HS-27A (cell line): ENCODE results near the gene HSPA8.
A peak's percentile ranks its signal among the peaks of the same experiment; 100 is the strongest.
"Not testable (repeated sequence)": the region's sequence is repeated elsewhere in the genome, so short reads cannot be mapped to it uniquely, and the experiment has no call there.

Source experiments
- DNase-seq: peaks from one replicate; pipeline ENCODE4 v3.0.0-alpha.2; 2012; ENCODE audit warnings: low read depth, missing footprints

HSPA8 gene

DNA sequence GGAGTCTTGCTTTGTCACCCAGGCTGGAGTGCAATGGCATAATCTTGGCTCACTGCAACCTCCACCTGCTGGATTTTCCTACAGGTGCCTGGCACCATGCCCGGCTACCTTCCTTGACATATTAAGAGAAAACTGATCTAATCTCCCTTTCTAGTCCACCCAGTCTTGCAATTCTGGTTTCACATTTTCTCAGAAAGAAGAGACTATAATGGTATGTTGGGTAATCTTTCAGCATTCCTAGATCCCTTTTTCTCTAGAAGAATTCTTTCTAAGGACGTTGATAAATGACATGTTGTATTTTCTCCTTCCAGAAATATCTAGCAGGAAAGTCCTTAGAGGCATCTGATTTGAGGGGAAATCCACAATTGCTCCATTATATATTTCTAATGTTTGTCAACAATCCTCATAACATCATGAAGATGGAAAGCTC, 10.4 kb upstream of the HSPA8 start:
- DNase-seq = no peak

- DNase-seq = no peak
Observed at GRCh38 chr11:123069908-123070821, 8.2 kb upstream of the HSPA8 start.

DNA sequence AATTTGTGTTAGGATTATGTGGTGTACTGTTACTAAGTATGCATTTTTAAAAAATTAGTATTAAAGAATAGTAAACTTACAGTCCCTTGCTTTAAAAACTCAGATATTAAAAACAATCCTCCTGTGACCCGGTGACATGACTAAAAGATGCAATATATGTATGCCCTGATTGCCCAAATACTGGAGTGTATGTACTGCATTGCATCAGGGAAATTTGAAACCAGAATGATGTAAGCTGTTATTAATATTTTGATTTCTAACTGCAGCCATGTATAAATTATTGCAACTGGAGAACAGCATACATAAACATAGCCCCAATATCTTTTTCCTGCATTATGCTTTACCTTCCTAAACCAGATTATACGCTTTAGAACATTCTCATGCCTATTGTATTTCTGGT, 3.7 kb upstream of the HSPA8 start:
- DNase-seq = no peak

DNA sequence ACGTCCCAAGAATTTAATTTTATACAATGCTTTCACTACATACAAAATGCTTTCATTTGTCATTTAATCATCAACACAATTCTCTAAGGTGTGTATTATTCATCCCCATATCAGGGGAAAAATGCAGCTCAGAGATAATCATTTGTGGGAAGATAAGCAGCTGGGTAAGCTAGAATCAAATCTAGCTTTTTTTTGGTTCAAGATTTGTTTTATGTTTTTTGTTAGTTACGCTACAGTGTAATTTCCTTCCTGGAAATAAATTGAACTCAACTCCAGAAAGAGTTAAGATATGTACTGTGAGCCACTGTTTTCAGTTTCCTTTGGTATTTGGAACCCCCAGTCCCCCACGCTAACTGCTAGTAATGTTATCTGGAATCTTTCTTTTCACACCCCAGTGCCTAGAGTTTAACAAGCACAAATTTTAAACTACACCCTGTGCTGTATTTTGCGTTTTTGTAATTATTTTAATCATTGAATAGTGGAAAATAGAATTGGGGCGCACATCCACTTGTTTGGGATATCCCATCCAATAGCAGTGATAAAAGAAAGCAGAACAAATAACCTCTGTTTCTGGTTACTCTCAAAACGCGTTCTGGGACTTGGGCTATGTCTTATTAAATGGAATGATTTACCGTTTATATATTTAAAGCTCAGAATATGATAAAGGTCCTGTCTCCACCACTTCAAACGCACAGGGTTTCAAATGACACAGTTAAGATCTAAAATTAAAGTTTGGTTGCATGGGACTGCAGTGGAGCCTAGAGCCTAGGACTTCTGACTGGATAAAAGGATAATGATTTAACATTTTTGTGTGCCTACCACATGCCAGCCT, 2.1 kb upstream of the HSPA8 start:
- no peak for DNase-seq

DNA sequence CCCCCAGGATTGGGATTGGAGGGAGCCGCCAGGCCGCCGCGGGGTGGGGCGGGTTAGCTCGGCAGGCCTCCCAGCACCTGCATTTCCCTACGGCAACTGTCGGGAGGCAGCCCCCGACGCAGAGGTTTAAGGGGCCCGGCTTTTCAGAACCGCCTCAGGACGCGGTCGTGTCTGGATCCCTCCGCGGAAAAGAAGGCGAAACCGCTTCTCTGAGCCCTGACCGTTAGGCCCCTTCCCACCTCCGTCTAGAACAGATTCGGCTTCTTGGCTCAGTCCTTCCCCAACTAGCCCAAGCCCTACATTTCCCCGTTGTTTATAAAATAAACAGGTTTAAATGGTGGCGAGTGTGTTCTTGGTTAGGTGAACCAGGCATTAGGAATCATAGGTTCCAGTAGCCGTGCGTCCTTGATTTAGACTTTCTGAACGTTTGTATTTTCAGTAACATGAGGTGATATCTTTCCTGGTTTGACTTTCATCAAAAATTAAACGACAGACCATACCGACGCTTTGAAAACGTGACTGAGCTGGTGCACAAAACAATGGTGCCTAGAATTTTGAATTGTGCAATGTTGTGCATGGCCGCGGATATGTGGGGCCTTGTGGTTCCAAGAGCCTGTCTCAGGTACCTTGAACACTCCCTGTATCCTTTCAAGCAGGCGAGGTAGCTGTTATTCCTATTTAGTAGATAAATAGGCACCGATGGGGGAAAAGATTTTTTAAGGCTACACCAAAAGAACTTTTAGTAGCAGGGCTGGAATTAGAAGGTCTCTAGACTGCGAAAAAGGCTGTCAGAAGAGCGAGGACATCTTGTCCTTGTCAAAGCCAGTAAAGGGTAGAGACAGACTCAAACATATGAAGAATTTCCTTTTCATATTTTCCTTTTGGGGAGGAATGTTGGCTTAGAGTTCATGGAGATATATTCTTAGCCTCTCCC, 1.2 kb upstream of the HSPA8 start:
- no peak for DNase-seq

DNA sequence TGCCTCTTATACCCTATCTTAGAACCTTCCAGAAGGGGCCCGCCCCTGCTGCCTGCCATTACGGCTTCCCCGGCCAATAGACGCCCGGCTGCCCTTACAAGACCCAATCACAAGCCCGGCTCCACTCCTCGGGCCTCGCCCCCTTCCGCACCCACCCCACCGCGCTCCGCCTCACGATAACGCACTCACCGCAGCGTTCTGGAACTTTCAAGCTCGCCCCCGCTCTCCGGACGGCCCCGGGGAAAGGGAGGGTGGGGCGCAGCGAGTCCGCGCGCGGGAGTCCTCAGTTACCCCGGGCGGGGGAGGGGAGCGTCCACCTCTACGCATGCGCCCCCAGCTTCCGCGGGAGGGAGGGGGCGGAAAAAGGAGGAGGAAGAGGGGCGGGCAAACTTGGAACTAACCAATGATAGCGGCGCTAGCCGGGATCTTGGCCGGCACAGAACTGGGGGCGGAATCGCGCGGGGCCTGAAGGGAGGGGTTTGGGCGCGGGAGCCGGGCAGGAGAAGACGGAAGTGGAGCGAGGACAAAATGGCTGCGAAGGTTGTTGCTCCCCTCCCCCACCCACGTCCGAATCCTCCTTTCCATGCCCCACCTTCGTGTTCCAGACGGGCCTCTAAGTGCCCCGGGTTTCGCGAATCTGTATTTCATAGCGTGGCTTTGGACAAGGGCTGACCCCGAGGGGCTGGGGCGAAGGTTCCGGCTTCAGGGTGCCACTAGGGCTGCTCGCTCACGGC, 389 bp upstream of the HSPA8 start:
- DNase-seq = peak; percentile 71

DNA sequence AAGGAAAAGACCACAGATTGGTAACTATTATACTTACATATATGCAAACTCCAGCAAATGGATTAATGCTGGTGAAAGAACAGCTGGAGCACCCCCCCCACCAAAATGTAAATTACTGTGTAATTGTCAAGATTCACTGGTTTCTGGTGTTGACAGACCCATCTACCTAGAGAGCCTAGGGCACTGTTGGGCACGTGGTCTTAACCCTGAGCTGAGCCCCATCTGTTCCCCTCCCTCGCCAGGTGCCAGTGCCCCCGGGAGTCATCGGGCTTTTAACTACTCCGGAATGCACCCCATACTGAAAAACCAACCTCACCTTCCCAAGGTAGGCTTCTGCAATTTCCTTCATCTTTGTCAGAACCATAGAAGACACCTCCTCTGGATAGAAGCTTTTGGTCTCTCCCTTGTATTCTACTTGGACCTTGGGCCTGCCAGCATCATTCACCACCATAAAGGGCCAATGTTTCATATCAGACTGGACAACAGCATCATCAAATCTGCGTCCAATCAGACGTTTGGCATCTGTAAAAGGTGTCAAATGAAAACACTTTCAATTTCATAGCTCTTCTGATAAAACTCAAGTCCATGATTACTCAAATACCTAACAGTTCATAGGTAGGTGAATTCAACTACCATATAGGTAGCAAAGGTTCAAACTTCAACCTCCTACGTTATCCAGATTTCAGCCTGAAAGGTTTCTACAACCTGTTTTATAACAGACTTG, 1.5 kb downstream of the HSPA8 start:
- no peak for DNase-seq

DNA sequence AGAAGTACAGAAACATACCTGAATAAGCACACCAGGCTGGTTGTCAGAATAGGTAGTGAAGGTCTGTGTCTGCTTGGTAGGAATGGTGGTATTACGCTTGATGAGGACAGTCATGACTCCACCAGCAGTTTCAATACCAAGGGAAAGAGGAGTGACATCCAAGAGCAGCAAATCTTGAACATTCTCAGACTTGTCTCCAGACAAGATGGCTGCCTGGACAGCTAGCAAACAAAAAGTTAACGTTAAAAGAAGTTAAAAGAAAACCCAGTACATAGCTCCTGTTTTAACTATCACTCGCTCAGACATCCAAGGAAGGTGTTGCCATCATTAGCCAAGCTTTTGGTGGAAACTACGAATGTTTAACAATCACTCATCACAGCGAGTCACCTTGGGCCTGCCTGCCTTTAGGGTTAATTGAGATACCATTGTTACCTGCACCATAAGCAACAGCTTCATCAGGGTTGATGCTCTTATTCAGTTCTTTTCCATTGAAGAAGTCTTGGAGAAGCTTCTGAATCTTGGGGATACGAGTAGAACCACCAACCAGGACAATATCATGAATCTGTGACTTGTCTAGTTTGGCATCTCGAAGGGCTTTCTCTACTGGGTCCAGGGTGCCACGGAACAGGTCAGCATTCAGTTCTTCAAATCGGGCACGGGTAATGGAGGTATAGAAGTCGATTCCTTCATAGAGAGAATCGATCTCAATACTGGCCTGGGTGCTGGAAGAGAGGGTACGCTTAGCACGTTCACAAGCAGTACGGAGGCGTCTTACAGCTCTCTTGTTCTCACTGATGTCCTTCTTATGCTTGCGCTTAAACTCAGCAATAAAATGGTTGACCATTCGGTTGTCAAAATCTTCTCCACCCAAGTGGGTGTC, 2.7 kb downstream of the HSPA8 start:
- DNase-seq = not testable (repeated sequence)

- no peak for DNase-seq
Observed at GRCh38 chr11:123057661-123058305, 4.2 kb downstream of the HSPA8 start.

- no peak for DNase-seq
Observed at GRCh38 chr11:123056835-123057491, 5.0 kb downstream of the HSPA8 start.

DNA sequence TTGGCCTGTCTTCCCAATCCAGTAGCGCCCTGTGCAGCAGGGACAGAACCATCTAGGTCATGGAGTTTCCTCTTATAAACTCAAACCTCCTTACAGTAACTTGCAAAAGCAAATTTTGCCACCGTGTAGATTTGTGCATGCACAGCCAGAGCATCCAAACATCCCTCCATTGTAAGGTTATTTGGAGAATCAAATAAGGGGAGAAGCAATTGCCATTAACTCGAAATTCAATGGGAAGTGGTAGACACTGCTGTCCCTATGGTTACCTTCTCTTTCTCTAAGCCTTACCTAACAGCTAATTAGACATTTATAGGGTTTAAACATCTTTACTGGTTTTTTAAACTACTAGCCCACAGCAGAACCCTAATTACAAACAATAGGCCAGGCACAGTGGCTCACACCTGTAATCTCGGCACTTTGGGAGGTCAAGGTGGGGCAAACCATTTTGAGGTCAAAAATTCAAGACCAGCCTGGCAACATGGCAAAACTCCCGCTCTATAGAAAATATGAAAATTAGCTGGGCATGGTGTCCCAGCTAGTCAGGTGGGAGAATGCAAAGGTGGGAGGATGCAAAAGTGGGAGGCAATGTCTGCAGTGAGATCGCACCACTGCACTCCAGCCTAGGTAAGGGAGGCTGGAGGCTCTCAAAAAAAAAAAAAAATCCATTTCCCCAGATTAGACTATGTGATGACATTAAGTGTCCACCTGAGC, 6.6 kb downstream of the HSPA8 start:
- no peak for DNase-seq

DNA sequence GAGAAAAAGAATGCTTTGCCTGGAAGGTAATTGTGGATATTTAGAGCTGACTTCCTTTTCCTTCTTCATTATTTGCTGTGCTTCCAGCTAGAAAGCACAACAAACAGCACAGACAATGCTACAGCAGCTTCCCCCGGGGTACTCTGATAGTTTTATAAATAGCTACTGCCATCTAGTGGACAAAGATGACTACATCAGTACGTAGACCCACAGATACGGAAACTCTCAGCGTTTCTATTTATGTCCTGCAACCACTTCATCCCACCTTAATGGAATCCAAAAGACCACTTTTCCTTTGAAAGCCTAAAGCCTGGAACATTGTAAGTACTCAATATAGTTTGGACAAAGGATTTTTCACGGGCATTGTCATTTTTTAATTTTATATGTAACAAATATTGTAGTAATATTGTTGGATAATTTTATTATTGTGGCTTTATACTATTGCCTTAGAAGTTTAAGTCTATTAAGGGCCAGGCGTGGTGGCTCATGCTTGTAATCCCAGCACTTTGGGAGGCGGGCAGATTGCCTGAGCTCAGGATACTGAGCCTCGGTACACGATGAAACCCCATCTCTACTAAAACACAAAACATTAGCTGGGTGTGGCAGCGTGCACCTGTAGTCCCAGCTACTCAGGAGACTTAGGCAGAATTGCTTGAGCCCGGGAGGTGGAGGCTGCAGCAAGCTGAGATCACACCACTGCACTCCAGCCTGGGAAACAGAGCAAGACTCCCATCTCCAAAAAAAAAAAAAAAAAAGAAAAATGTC, 7.5 kb downstream of the HSPA8 start:
- DNase-seq = no peak

DNA sequence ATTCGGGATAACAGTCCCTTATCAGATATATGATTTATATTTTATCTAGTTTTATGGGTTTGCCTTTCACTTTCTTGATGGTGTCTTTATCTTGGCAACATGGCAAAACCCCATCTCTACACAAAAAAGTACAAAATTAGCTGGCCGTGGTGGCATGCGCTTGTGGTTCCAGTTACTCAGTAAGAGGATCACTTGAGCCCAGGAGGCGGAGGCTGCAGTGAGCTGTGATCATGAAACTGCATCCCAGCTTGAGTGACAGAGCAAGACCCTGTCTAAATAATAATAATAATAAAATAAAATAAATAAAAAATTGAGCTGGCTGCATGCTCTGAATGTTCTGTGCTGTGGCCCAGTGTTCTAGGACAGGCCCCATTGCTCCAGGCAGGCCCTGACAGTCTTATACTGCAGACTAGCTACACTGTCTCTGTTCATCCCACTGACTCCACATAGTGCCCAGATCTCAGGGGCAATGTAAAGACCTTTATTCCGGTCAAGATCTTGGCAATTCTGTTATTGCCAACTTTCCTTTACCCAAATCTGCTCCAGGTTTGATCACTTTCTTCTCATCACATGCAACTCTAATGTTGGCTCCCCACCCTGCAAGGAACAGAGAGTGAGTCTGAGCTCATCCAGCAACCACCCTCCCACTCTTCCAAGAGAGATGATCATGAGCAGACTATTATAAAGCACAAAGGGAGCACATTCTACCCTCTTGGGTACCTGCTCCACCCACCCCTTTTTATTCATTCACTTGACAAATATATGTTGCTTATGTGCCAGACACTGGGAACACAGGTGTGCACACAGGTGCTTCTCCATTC, 8.8 kb downstream of the HSPA8 start:
- no peak for DNase-seq

DNA sequence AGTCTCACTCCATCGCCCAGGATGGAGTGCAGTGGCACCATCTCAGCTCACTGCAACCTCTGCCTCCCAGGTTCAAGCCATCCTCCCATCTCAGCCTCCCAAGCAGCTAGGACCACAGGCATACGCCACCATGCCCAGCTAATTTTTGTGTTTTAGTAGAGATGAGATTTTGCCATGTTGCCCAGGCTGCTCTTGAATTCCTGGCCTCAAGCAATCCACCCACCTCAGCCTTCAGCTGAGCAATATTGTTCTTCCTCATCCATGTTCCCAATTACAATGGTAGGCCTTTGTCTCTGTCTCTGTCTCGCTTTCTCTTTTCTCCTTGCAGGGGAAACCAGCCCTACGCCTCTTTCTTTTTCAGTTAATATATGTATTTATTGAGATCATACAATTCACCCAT, 10.3 kb downstream of the HSPA8 start:
- DNase-seq = no peak

DNA sequence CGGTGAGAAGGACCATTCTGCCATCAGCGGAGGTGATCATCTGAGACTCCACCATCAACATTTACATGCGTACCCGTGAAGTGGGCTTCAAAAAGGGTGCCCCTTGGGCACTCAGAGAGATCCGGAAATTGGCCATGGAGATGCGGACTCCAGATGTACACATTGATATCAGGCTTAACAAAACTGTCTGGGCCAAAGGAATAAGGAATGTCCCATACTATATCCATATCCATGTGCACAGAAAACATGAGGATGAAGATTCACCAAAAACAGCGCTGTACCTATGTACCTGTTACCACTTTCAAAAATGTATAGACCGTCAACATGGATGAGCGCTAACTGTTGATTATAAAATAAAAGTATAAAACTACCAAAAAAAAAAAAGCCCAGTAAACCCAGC, 10.8 kb downstream of the HSPA8 start:
- DNase-seq = no peak

DNA sequence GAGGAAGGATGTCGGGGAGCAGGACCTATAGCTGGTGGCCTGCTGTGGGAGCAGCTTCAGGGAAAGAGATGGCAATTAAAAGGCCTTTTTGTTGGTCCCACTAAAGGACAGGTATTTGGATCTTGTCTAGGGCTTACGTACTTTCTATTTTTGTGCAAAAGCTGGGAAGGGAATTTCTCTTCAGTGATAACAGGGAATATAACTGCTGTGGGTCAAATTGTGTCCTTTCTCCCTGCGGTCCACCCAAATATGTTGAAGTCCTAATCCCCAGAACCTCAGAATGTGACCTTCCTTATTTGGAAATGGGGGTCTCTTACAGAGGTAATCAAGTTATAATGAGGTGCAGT, 14.0 kb downstream of the HSPA8 start:
- no peak for DNase-seq
